Ovary (tissue), 3 donors: ENCODE data around the gene FBP1.

Source experiments
- EP300 ChIP-seq: sonication (generic); formaldehyde crosslinking; IDR thresholded peaks from one replicate; pipeline ENCODE4 v1.6.1; 2017; ENCODE audit warnings: antibody characterized with exemption
- POLR2A ChIP-seq: fragments of 450-650 bp; IDR thresholded peaks from one replicate; pipeline ENCODE4 v1.6.1; 2017; ENCODE audit warnings: antibody characterized with exemption, mild to moderate bottlenecking, moderate library complexity
- TF ChIP-seq, protein P1 (sequence below), 3 donors: fragments of 450-650 bp in 2 of 3; fragments of 200-600 bp in 1 of 3; IDR thresholded peaks; one replicate each; pipeline versions ENCODE4 v1.5.1 to v1.8.0; 2016 to 2022; ENCODE audit warnings: antibody characterized with exemption in 3 of 3, mild to moderate bottlenecking in 1 of 3
- donor health status: DM: no; HTN: no; CAD: no.

DNA sequence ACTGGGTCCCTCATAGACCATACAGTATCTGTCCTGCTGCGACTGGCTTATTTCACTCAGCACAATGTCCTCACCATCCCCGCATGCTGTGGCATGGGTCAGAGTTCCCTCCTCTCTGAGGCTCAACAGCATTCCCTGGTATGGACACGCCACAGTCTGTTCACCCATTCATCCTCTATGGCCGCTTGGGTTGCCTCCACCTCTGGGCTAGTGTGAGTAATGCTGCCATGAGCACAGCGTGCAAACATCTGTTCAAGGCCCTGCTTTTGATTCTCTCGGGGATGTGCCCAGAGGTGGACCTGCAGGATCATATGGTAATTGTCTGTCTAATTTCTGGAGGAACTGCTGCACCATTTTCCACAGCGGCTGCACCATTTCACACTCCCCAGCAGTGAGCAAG, 40.2 kb downstream of the FBP1 start:
- TF ChIP-seq, protein P1, sequence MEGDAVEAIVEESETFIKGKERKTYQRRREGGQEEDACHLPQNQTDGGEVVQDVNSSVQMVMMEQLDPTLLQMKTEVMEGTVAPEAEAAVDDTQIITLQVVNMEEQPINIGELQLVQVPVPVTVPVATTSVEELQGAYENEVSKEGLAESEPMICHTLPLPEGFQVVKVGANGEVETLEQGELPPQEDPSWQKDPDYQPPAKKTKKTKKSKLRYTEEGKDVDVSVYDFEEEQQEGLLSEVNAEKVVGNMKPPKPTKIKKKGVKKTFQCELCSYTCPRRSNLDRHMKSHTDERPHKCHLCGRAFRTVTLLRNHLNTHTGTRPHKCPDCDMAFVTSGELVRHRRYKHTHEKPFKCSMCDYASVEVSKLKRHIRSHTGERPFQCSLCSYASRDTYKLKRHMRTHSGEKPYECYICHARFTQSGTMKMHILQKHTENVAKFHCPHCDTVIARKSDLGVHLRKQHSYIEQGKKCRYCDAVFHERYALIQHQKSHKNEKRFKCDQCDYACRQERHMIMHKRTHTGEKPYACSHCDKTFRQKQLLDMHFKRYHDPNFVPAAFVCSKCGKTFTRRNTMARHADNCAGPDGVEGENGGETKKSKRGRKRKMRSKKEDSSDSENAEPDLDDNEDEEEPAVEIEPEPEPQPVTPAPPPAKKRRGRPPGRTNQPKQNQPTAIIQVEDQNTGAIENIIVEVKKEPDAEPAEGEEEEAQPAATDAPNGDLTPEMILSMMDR (IDR thresholded peaks at IDR 0.05), result no peak
- TF ChIP-seq EP300 (no peak), POLR2A (no peak)
